Upper lobe of right lung (tissue), 1 donor: ENCODE data around the gene ADH1B. TPM values are rescaled to one million over a fixed set of nuclear protein-coding genes. Genes with fewer than 3 reads are reported as not detected.
"Not testable (repeated sequence)": the region's sequence is repeated elsewhere in the genome, so short reads cannot be mapped to it uniquely, and the experiment has no call there.

Experiments used
- ATAC-seq: fragments of 200-7000 bp; cut with Tn5 transposase; one replicate; pipeline ENCODE4 v1.9.1; 2020; ENCODE audit warnings: mild to moderate bottlenecking, moderate library complexity
- DNase-seq: peaks from one replicate; pipeline ENCODE4 v3.0.0-alpha.2; 2020
- H3K27ac ChIP-seq: fragments of 200-600 bp; one replicate; pipeline ENCODE4 v1.8.0; 2022
- H3K27me3 ChIP-seq: fragments of 200-600 bp; one replicate; pipeline ENCODE4 v1.8.0; 2022; ENCODE audit warnings: mild to moderate bottlenecking
- H3K36me3 ChIP-seq: fragments of 200-600 bp; one replicate; pipeline ENCODE4 v1.8.0; 2022
- H3K4me1 ChIP-seq: fragments of 200-600 bp; one replicate; pipeline ENCODE4 v1.8.0; 2022
- H3K4me3 ChIP-seq: fragments of 200-600 bp; one replicate; pipeline ENCODE4 v1.8.0; 2022; ENCODE audit warnings: mild to moderate bottlenecking
- H3K9me3 ChIP-seq: fragments of 200-600 bp; one replicate; pipeline ENCODE4 v1.8.0; 2022
- intact Hi-C: fragments of 100-400 bp; cut with DNase I; formaldehyde crosslinking; loops from one replicate; pipeline ENCODE4 v1.11.0; 2022
- total RNA-seq: library from RNA; stranded (reverse); fragmentation: NEBNext Ultra II Directional; extraction: Animal tissue kit (Norgen Biotek cat#: 25700); gene quantifications from one replicate; pipeline ENCODE4 v1.2.1, GENCODE V29; 2021
- TF ChIP-seq, protein P1 (sequence below): fragments of 200-600 bp; IDR thresholded peaks from one replicate; pipeline ENCODE4 v1.8.0; 2022; ENCODE audit warnings: antibody characterized with exemption
- donor health status: DM: no; HTN: yes; CAD: no; lungs with severe emphysema.

ADH1B gene
- total RNA-seq, 1 donor from 2014 or later, result 744 TPM

DNA sequence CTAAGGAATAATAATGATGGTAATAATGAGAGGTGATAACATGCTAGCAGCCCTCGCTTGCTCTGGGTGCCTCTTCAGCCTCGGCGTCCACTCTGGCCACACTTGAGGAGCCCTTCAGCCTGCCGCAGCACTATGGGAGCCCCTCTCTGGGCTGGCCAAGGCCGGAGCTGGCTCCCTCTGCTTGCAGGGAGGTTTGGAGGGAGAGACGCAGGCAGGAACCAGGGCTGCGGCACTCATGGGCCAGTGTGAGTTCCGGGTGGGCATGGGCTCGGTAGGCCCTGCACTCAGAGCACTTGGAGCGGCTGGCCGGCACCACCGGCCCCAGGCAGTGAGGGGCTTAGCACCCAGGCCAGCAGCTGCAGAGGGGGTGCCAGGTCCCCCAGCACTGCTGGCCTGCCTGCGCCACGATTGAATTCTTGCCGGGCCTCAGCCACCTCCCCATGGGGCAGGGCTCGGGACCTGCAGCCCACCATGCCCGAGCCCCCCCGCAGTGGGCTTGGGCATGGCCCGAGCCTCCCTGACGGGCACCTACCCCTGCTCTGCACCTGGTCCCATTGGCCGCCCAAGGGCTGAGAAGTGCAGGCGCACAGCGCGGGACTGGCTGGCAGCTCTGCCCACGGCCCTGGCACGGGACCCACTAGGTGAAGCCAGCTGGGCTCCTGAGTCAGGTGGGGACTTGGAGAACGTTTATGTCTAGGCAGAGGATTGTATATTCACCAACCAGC, 38.4 kb upstream of the ADH1B start:
- peaks cover 5% of the 10 kb centered on the region for H3K4me1 ChIP-seq
- H3K4me3 ChIP-seq, result no peak overlapping the region
- no peak overlapping the region for H3K27ac ChIP-seq
- ATAC-seq, result peak; percentile 20
- intact Hi-C loops, result no loop called here
- DNase-seq, result no peak
- TF ChIP-seq, protein P1, sequence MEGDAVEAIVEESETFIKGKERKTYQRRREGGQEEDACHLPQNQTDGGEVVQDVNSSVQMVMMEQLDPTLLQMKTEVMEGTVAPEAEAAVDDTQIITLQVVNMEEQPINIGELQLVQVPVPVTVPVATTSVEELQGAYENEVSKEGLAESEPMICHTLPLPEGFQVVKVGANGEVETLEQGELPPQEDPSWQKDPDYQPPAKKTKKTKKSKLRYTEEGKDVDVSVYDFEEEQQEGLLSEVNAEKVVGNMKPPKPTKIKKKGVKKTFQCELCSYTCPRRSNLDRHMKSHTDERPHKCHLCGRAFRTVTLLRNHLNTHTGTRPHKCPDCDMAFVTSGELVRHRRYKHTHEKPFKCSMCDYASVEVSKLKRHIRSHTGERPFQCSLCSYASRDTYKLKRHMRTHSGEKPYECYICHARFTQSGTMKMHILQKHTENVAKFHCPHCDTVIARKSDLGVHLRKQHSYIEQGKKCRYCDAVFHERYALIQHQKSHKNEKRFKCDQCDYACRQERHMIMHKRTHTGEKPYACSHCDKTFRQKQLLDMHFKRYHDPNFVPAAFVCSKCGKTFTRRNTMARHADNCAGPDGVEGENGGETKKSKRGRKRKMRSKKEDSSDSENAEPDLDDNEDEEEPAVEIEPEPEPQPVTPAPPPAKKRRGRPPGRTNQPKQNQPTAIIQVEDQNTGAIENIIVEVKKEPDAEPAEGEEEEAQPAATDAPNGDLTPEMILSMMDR, result no peak
- no peaks in the 10 kb centered on the region for H3K9me3 ChIP-seq
- H3K27me3 ChIP-seq, result no peaks in the 10 kb centered on the region
- no peaks in the 10 kb centered on the region for H3K36me3 ChIP-seq

DNA sequence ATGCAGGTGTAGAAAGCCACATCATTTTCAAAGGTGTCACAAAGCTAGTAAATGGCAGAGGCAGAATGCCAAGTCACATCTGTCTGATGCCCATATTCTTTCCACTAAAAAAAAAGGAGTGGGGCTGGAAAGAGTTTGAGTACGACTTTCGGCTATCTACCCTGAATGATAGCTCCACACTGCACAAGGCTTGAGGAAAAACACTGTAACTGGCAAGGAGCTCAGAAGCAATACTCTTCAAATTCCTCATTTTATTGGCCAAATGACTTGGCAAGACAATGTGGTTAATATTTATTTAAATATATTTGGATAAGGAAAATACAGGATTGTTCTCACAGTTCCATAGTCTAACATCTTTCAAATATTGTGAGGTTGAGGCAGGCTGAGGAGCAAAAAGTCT, 36.7 kb upstream of the ADH1B start:
- no peaks in the 10 kb centered on the region for H3K27me3 ChIP-seq
- intact Hi-C loops, result no loop called here
- peaks cover 9% of the 10 kb centered on the region for H3K4me1 ChIP-seq
- ATAC-seq, result no peak
- no peaks in the 10 kb centered on the region for H3K9me3 ChIP-seq
- no peak for DNase-seq
- TF ChIP-seq, protein P1, result no peak
- no peak overlapping the region for H3K27ac ChIP-seq
- no peaks in the 10 kb centered on the region for H3K36me3 ChIP-seq
- H3K4me3 ChIP-seq, result no peak overlapping the region

DNA sequence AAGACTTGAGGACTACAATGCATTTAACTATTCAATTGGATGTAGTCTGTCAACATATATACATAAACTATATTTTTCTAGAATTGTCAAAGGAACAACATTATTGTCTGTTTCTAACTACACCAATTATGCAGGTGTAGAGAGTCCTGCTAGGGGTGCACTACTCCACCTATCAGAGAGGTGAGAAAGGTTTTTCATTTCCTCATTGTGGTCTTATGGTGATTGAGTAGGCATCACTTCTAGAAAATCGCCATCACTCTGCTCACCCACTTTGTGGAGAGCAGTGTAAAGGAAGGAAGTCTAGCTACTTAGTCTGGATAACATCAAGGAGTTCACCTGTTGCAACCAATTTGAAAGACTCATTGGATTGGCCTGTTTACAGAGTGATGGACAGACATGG, 35.8 kb upstream of the ADH1B start:
- Histone ChIP-seq H3K27me3 (no peaks in the 10 kb centered on the region), H3K36me3 (no peaks in the 10 kb centered on the region), H3K4me3 (no peak overlapping the region), H3K4me1 (peaks cover 9% of the 10 kb centered on the region), H3K27ac (no peak overlapping the region), H3K9me3 (no peaks in the 10 kb centered on the region)
- DNase-seq (no peak), ATAC-seq (no peak)
- TF ChIP-seq, protein P1, result no peak
- intact Hi-C loops, result no loop called here

DNA sequence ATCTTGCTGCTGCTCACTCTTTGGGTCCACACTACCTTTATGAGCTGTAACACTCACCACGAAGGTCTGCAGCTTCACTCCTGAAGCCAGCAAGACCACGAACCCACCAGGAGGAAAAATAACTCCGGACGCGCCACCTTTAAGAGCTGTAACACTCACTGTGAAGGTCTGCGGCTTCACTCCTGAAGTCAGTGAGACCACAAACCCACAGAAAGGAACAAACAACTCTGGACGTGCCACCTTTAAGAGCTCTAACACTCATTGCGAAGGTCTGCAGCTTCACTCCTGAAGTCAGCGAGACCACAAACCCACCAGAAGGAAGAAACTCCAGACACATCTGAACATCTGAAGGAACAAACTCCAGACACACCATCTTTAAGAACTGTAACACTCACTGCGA, 34.9 kb upstream of the ADH1B start:
- H3K27ac ChIP-seq, H3K4me3 ChIP-seq, DNase-seq, H3K27me3 ChIP-seq, intact Hi-C loops, H3K36me3 ChIP-seq, H3K9me3 ChIP-seq, H3K4me1 ChIP-seq, ATAC-seq: not testable (repeated sequence)

DNA sequence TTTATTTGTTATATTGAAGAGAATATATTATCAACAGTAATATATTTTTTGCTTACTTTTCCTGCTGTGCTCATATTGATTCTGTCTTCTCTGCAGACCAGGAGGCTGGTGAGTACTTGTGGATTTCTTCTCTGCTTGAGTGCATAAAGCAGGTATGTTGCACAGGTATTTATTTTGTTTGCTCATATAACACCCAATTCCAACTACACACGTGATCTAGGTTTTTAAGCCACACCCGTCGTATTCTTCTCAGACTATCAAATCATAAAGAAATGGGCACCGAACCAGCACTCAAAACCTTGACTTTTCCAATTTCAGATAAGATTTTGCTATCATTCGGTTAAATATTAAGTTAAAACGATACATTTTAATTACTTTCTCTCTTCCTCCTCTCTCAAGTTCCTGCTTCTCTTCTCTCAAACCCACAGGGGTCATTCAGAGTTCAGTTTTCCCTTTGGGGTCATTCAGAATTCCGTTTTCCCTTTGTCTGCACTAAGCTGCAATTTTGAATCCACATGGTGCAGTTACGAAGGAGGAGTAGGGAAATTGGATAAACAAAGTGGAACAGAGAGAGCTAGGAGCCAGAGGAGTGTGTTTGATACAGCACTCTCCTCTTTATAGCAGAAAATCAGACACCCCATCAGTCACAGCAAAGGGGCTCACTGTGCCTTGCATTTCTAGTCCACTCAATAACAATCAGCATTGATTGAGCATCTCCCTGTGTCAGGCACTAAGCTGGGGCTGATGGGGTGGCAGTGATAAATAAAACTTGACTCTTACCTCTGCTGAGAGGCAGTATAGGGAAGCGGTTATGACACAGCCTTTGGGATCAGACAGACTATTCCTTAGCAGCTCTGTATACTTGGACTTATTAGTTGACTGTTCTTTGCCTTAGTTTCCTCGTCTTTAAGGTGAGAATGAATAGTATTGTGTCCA, 31.7 kb upstream of the ADH1B start, which contains the start of gene ADH1C:
Gene ADH1C, minus strand, starts transcription at position 145 of the 936 bp plus-strand sequence. Its CDS starts 71 bp downstream, at position 74.
- no peaks in the 10 kb centered on the region for H3K27me3 ChIP-seq
- no peaks in the 10 kb centered on the region for H3K36me3 ChIP-seq
- no peaks in the 10 kb centered on the region for H3K9me3 ChIP-seq
- DNase-seq, result no peak
- H3K4me1 ChIP-seq, result peaks cover 4% of the 10 kb centered on the region
- peak within 1 kb of the TSS; percentile 20 for H3K4me3 ChIP-seq
- intact Hi-C loops, result no loop called here
- H3K27ac ChIP-seq, result peak within 1 kb of the TSS; percentile 36
- TF ChIP-seq, protein P1, result no peak
- ATAC-seq, result peak; percentile 62

DNA sequence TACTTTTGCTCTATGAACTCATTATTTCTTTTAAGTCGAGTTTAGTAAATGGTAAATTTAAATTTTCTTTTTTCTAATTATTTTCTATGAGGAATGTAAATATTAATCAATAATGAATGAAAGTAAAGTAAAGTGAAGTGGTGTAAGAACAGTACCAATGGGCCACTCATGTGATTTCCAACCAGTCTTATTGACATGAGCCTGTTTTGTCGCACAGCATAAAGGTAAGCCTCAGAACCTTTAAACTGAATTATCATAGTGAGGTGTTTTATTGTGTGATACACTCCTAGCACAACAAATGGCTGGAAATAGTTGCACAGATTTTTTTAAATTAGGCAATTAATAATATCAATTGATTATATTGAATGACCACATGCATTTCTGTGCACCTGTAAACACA, 30.3 kb upstream of the ADH1B start:
- no peaks in the 10 kb centered on the region for H3K9me3 ChIP-seq
- TF ChIP-seq, protein P1, result no peak

More for the DNA sequence above, 30.3 kb upstream of the ADH1B start:
- ATAC-seq, result no peak
- H3K36me3 ChIP-seq, result no peaks in the 10 kb centered on the region
- no peak overlapping the region for H3K27ac ChIP-seq
- H3K4me3 ChIP-seq, result no peak overlapping the region
- DNase-seq, result no peak
- H3K4me1 ChIP-seq, result peaks cover 4% of the 10 kb centered on the region
- H3K27me3 ChIP-seq, result no peaks in the 10 kb centered on the region
- intact Hi-C loops, result no loop called here
